Vagina (tissue), 2 donors: ENCODE measurements around the gene RNF5.

Experiments used
- CTCF ChIP-seq, 3 experiments: fragments of 450-650 bp in 2 of 3; fragments of 200-600 bp in 1 of 3; sonication (generic) in 1 of 3; IDR thresholded peaks; one replicate each; pipeline ENCODE4 v1.5.1; 2017 to 2019; ENCODE audit warnings: antibody characterized with exemption in 3 of 3, mild to moderate bottlenecking in 2 of 3, moderate library complexity in 2 of 3
- POLR2A ChIP-seq, 2 donors: fragments of 450-650 bp; IDR thresholded peaks; one replicate each; pipeline ENCODE4 v1.6.1; 2017; ENCODE audit warnings: antibody characterized with exemption in 2 of 2, mild to moderate bottlenecking in 2 of 2, moderate library complexity in 2 of 2

DNA sequence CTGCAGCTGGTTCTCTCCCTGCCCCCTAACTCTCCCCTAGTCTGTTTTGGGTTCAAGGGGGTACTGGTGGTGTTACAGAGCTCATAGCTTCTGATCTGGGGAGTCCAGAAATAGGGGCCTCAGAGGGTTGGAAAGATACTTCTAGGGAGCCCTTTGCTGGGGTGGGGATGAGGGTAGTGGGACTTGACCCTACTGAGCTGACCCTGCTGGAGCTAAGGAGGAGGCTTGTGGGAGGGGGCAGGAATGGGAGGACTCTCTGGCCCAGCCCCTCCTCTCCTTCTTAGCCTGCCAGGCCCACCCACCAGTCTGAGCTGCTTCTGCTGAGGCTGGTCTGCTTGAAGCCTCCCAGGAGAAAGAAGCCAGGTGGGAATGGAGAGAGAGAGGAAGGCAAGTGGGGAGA, 13.9 kb upstream of the RNF5 start, which contains the start of gene EGFL8:
- TF ChIP-seq CTCF (IDR thresholded peaks at IDR 0.05): no peak
- TF ChIP-seq POLR2A (IDR thresholded peaks at IDR 0.05): no peak
